Occipital lobe (tissue), 2 donors: ENCODE measurements around the gene GARS1. TPM values are rescaled to one million over a fixed set of nuclear protein-coding genes. Genes with fewer than 3 reads are reported as not detected.
A peak's percentile ranks its signal among the peaks of the same experiment; 100 is the strongest.

Source experiments
- DNase-seq: peaks from one replicate; lab custom pipeline; 2025; lab: John Stamatoyannopoulos, UW
- total RNA-seq: library from RNA; depleted of rRNA; stranded (reverse); fragments of >200 nt; gene quantifications from one replicate; pipeline ENCODE4 v1.2.3, GENCODE V29; 2014

The GARS1 gene
- total RNA-seq, 1 donor from 2014 or later, result 47.1 TPM

GRCh38 chr7:30654296-30655090 is 59.8 kb downstream of the GARS1 start:
- no peak for DNase-seq

GRCh38 chr7:30655096-30655970 is 60.7 kb downstream of the GARS1 start:
- DNase-seq, result no peak

- DNase-seq, result no peak
These were observed 61.6 kb downstream of the GARS1 start for GRCh38 chr7:30656006-30656957.

GRCh38 chr7:30657131-30657530 is 62.5 kb downstream of the GARS1 start:
- DNase-seq, result no peak

- DNase-seq, result no peak
These were observed 63.9 kb downstream of the GARS1 start for GRCh38 chr7:30658479-30659074.

- DNase-seq, result no peak
These were observed 64.6 kb downstream of the GARS1 start for GRCh38 chr7:30659312-30659711.

GRCh38 chr7:30660331-30661255 is 65.9 kb downstream of the GARS1 start:
- peak; percentile 17 for DNase-seq

- no peak for DNase-seq
These were observed 67.2 kb downstream of the GARS1 start for GRCh38 chr7:30661926-30662325.

GRCh38 chr7:30662431-30662939 is 67.8 kb downstream of the GARS1 start:
- no peak for DNase-seq

GRCh38 chr7:30663414-30663813 is 68.7 kb downstream of the GARS1 start:
- DNase-seq, result no peak

GRCh38 chr7:30664184-30664885 is 69.7 kb downstream of the GARS1 start:
- DNase-seq, result no peak

- no peak for DNase-seq
These were observed 70.4 kb downstream of the GARS1 start for GRCh38 chr7:30665043-30665442.

- no peak for DNase-seq
These were observed 70.8 kb downstream of the GARS1 start for GRCh38 chr7:30665449-30665848.

GRCh38 chr7:30667172-30667571 is 72.5 kb downstream of the GARS1 start:
- DNase-seq, result no peak

GRCh38 chr7:30668102-30668501 is 73.4 kb downstream of the GARS1 start:
- no peak for DNase-seq

GRCh38 chr7:30671793-30672465 is 77.3 kb downstream of the GARS1 start:
- DNase-seq, result no peak

- DNase-seq, result no peak
These were observed 79.7 kb downstream of the GARS1 start for GRCh38 chr7:30674420-30674819.

- no peak for DNase-seq
These were observed 80.2 kb downstream of the GARS1 start for GRCh38 chr7:30674876-30675275.
